HG02588 (cell line): Measurements from ENCODE around the gene ZC3H12C.
"Not testable (repeated sequence)": the region's sequence is repeated elsewhere in the genome, so short reads cannot be mapped to it uniquely, and the experiment has no call there.

Experiments used
- ATAC-seq: cut with Tn5 transposase; IDR thresholded peaks from one replicate; pipeline ENCODE4 v1.9.1; 2021; ENCODE audit warnings: mild to moderate bottlenecking, moderate library complexity; ENCODE audit not compliant: unreplicated experiment

ZC3H12C gene

GRCh38 chr11:110208678-110209312 lies 115.6 kb downstream of the ZC3H12C start:
- ATAC-seq, result not testable (repeated sequence)

- not testable (repeated sequence) for ATAC-seq
These were observed 116.1 kb downstream of the ZC3H12C start for GRCh38 chr11:110209313-110209694.

GRCh38 chr11:110217223-110217877 lies 124.2 kb downstream of the ZC3H12C start:
- ATAC-seq, result no peak

- no peak for ATAC-seq
These were observed 124.7 kb downstream of the ZC3H12C start for GRCh38 chr11:110217936-110218335.

GRCh38 chr11:110219006-110219785 lies 126.0 kb downstream of the ZC3H12C start:
- no peak for ATAC-seq
